Kidney epithelial cell (primary cell): Measurements from ENCODE around the gene ST6GALNAC4. TPM values are rescaled to one million over a fixed set of nuclear protein-coding genes. Genes with fewer than 3 reads are reported as not detected.

Source experiments
- DNase-seq: peaks from one replicate; pipeline ENCODE4 v3.0.0-alpha.2; 2010; ENCODE audit warnings: low read depth
- H3K27me3 ChIP-seq: 2 replicates; pipeline ENCODE4 v1.6.0; 2011; ENCODE audit warnings: low read length; ENCODE audit not compliant: control insufficient read depth, insufficient read depth
- H3K36me3 ChIP-seq: 2 replicates; pipeline ENCODE4 v1.5.1; 2011; ENCODE audit warnings: low read length; ENCODE audit not compliant: control insufficient read depth, insufficient read depth
- H3K4me3 ChIP-seq: 2 replicates; pipeline ENCODE4 v1.5.1; 2011; ENCODE audit warnings: low read depth, mild to moderate bottlenecking, control low read depth, low read length
- CTCF ChIP-seq: IDR thresholded peaks from 2 replicates; pipeline ENCODE4 v1.5.1; 2011; ENCODE audit warnings: mild to moderate bottlenecking, moderate library complexity, low read length, control low read depth, inconsistent platforms; ENCODE audit not compliant: insufficient read depth, poor library complexity, severe bottlenecking
- total RNA-seq: library from RNA; depleted of rRNA; stranded (reverse); fragments of >200 nt; gene quantifications from 2 replicates; pipeline ENCODE4 v1.2.3, GENCODE V29; 2015

ST6GALNAC4 gene
- total RNA-seq, 1 donor from 2014 or later = 21.0 TPM

- Histone ChIP-seq H3K27me3 (no peaks in the 10 kb centered on the region), H3K4me3 (no peak overlapping the region), H3K36me3 (no peaks in the 10 kb centered on the region)
- DNase-seq = no peak
- no peak for TF ChIP-seq CTCF
Observed at GRCh38 chr9:127949827-127950512, 33.1 kb upstream of the ST6GALNAC4 start.

DNA sequence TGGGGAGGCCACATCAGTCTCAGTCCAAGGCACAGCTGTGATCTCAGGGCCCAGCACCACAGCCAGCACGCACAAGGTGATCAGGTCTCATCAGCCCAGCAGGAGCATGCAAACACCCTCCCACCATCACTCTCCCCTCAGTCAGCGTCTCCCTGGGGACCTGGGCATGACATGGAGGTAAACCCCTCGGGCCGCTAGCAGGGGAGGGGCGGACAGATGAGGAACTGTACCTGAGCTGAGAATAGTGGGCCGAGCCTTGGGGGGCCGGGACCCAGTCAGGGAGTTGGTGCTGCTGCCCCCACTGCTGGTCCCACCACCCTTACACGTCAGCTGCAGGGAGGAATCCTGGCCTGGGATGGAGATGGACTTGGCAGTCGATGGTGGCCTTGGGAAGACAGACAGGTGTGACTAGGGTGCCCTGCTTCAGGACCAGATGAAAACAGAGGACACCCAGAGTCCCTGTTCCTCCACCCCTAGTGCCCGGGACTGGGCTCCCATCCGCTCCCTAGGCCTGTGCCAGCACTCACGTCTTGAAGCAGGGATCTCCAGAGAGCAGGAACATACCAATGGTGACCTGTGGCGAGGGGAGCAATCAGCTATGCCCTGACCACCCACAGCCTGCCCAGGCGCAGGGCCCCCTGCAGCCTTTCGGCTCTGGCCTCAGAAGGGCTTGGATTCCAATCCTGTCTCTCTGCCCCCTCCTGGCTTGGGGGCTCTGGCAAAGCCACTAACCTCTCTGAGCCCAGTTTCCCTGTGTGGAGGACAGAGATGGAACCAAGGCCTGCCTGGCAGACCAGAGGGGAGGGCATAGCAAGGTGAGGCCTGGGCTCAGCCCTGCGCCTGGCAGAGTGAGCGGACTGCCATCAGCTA, 31.2 kb upstream of the ST6GALNAC4 start:
- no peaks in the 10 kb centered on the region for H3K27me3 ChIP-seq
- no peaks in the 10 kb centered on the region for H3K36me3 ChIP-seq
- DNase-seq = no peak
- no peak overlapping the region for H3K4me3 ChIP-seq
- TF ChIP-seq CTCF = no peak

- TF ChIP-seq CTCF = no peak
- no peaks in the 10 kb centered on the region for H3K36me3 ChIP-seq
- H3K4me3 ChIP-seq = no peak overlapping the region
- no peaks in the 10 kb centered on the region for H3K27me3 ChIP-seq
- DNase-seq = no peak
Observed at GRCh38 chr9:127946728-127947127, 29.9 kb upstream of the ST6GALNAC4 start.

GRCh38 chr9:127945942-127946341, 29.1 kb upstream of the ST6GALNAC4 start:
- no peak for DNase-seq
- no peak for TF ChIP-seq CTCF
- no peak overlapping the region for H3K4me3 ChIP-seq

DNA sequence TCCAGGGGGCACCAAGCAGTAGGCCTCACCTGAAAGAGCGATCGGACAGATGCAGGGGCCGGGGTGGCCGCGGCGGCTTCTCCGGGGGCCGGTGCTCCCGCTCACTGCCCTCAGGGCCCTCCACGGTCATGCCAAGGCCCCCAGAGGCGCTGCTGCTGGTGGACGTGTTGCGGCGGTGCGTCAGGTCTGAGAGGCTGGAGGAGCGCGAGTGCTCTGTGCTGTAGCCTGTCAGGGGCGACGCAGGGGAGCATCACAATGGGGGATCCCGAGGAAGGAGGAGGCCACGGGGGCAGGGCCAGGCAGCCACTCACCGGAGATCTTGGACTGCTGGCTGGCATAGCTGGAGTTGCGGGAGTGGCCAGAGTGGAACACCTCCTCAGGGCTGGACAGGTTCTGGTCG, 28.5 kb upstream of the ST6GALNAC4 start:
- no peaks in the 10 kb centered on the region for H3K36me3 ChIP-seq
- H3K4me3 ChIP-seq = no peak overlapping the region
- H3K27me3 ChIP-seq = no peaks in the 10 kb centered on the region
- no peak for DNase-seq
- TF ChIP-seq CTCF = no peak

More at GRCh38 chr9:127945942-127946341, 29.1 kb upstream of the ST6GALNAC4 start:
- H3K36me3 ChIP-seq = no peaks in the 10 kb centered on the region
- no peaks in the 10 kb centered on the region for H3K27me3 ChIP-seq
